DMS53 treated with DMSO at 0.1 percent for 48 hours (cell line): ENCODE results near the gene HPCA.

Source experiments
- DNase-seq: peaks from one replicate; lab custom pipeline; 2025; ENCODE audit not compliant: unreplicated experiment; lab: John Stamatoyannopoulos, UW

The HPCA gene

DNA sequence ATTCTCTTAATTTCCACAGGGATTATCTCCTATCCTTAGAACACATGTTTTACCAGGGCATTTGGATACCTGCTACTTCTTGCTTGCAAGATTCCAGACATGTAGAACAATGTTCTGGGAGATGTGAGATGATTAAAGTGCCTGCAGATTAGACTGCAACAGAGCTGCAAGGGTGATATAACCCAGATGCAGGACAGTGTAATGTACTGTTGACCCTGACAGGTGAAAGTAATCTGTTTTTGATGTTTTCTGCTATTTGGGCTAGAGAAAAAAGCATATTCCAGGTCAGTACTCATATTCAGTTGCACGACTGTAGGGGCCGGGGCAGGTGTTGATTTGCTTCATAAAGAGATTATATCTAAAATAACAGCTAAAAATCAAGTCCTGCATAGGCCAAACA is 42.0 kb downstream of the HPCA start:
- no peak for DNase-seq

DNA sequence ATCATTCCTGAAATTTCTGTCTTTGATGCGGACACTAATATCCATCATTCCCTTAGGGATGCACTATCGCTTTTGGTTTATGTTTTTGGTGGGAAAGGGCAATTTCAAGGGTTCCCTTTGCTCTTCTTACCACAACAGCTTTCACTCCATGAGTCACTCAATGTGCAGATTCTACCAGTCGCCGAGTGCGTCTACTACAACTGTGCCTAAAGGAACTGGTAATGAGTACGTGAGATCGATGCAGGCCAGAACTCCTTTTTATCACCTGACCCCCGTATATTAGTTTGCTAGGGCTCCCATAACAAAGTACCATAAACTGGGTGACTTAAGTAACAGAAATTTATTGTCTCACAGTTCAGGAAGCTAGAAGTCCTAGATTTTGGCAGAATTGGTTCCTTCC is 42.4 kb downstream of the HPCA start:
- no peak for DNase-seq

DNA sequence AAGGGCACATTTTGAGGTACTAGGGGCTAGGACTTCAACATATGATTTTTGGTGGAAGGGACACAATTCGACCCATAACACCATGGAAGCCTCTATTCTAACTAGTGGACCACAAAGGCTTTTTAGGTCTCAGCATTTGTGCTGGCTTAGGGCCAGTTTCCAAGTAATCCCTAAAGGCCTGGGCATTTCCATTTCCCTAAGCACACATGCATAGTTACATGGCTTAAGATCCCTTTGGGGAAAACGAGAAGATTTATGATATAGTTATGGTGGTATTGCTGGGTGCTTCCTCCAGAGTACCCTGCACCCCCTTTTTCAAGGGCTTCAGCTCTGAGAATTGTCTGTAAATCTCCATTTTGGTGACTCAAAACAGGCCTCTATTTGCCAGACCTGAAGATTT is 43.1 kb downstream of the HPCA start:
- no peak for DNase-seq

DNA sequence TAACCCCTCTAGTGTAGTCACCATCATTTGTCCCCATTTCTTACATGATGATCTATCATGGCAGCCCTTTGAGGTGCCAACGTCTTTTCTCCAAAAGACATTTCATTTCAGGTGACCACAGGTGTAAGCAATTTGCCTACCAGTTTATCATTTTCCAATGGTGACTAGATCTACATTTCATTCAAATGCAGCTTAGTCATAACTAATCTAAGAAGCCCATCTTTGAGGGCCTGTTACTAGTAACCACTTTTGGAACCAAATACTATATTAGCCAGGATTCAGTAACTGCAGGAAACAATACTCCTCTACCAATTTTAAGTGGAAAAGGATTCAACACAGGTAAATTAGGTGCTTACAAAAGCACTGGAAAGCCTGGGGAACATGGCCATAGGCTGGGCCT is 45.5 kb downstream of the HPCA start:
- DNase-seq: no peak

DNA sequence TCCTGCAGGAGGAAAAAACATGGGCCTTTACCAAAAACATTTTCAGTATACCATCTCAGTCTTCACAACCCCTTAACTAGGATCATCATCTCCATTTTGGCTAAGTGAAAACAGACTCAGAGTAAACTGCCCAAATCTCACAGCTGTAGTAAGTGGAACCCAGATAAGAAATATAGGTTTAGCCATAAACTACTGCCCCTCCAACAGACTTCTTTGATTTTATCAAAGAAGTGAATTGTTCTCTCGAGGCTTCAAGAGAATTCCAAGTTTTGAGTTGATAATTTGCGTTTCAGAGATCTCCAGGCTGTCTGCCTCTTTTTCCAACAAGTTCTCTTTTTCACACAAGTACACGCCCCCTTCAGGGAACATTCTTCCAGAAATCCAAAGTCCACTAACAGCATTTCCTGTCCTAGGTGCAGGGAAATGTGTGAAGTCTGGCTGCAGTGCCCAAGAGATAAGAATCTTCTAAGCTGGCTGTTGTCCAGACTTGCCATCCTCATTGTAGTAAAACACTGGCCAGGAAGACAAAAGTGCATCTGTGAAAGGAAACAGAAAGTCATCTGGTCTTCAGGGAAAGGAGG is 47.5 kb downstream of the HPCA start:
- no peak for DNase-seq

DNA sequence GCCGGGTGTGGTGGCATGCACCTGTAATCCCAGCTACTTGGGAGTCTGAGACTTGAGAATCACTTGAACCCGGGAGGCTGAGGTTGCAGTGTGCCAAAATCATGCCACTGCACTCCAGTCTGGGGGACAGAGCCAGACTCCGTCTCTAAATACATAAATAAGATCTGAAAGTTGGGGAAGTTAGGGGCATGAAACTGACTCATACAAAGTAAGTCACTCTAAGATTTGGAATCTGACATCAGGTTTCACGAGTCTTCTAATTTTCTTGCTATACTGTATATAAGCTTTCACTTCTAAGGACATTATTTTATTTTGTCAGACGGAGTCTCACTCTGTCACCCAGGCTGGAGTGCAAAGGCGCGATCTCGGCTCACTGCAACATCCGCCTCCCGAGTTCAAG is 48.2 kb downstream of the HPCA start:
- DNase-seq: no peak

DNA sequence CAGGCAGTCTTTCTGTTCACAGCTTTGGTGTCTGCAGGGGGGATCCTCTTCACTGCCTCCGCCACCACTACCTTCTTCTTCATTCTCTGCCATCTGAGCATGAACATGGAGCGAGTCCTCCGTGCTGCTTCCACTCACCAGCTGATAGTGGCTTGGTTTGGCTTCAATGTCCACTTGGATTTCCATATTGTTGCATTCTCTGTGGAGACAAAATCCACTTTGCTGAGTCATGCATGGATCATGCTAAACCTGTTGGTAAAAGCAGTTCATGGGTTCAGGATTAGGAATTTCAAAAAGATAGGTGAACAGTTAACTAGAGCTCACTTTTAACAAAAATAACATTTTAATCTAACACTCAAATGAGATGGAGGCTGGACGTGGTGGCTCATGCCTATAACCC is 50.8 kb downstream of the HPCA start:
- no peak for DNase-seq

DNA sequence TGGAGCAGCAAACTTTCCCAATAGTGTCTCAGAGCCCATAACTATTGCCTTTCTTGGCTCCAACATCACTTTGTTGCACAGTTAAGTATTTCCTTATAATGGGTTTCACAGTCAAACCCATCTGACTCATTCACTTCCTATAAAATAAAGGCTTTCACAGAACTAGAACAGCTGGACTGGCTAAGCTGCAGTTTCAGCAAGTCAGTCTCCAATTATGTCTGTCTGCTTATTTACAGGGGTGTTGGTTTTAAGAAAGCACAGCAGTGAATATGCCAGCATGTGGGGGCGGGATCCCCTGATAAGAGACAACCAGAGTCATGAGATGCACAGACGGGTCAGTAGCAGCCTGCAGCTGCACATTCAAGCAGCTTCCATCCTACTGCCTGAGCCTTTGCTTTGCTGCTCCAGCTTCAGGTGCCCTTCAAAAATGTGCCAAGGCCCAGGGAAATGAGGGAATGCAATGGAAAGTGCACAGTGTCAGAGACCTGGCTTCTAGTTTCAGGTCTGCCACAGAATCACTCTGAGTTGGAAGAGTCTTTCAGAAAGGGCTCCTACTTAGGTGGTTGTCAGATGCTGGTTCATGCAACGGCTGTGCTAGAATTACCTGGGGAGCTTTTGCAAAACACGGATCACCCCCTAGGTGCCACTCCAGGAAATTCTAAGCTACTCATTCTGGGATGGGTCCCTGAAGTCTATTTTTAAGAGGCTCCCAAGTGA is 53.5 kb downstream of the HPCA start:
- no peak for DNase-seq

DNA sequence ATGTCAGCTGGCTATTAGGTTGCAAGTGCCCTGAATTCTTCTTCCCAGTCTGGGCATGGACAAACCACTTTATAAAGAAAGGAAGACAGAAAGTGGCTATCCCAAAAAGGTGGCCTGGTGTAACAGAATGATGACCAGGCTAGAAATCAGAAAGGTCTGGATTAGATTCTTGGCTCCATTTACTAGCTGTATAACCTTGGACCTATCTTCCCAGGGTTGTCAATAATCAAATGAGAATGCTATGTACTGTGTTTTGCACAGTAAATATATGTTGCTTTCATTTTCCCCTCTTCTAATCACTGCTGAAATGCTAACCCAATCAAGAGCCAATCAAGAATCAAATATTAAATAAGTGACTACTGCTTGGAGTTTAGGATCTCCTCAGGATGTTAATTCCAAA is 57.9 kb downstream of the HPCA start:
- DNase-seq: no peak
